OCI-LY1 (cell line): ENCODE data around the gene FMR1NB.

Experiments used
- CTCF ChIP-seq: fragments of 200-600 bp; sonication (generic), shearing (Covaris generic); IDR thresholded peaks from 2 replicates; pipeline ENCODE4 v1.5.1; 2017; ENCODE audit warnings: mild to moderate bottlenecking, antibody characterized with exemption, low read length, moderate library complexity, mixed read lengths
- EZH2 ChIP-seq: fragments of 200-600 bp; sonication (generic), shearing (Covaris generic); IDR thresholded peaks from 2 replicates; pipeline ENCODE4 v1.8.0; 2017; ENCODE audit warnings: borderline replicate concordance, mixed run types, mild to moderate bottlenecking, antibody characterized with exemption, low read length, moderate library complexity, mixed read lengths

- TF ChIP-seq EZH2 = no peak
- no peak for TF ChIP-seq CTCF
These were observed 66.1 kb downstream of the FMR1NB start for GRCh38 chrX:148047200-148047599.
